ENCODE results near the gene PCDHGA1.
A peak's percentile ranks its signal among the peaks of the same experiment; 100 is the strongest.

Gene PCDHGA1

DNA sequence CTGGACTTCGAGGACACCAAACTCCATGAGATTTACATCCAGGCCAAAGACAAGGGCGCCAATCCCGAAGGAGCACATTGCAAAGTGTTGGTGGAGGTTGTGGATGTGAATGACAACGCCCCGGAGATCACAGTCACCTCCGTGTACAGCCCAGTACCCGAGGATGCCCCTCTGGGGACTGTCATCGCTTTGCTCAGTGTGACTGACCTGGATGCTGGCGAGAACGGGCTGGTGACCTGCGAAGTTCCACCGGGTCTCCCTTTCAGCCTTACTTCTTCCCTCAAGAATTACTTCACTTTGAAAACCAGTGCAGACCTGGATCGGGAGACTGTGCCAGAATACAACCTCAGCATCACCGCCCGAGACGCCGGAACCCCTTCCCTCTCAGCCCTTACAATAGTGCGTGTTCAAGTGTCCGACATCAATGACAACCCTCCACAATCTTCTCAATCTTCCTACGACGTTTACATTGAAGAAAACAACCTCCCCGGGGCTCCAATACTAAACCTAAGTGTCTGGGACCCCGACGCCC, 146.8 kb downstream of the PCDHGA1 start:
- DNase-seq (ENCODE audit: low spot score), result peak; percentile 21
- TF ChIP-seq, protein P1, sequence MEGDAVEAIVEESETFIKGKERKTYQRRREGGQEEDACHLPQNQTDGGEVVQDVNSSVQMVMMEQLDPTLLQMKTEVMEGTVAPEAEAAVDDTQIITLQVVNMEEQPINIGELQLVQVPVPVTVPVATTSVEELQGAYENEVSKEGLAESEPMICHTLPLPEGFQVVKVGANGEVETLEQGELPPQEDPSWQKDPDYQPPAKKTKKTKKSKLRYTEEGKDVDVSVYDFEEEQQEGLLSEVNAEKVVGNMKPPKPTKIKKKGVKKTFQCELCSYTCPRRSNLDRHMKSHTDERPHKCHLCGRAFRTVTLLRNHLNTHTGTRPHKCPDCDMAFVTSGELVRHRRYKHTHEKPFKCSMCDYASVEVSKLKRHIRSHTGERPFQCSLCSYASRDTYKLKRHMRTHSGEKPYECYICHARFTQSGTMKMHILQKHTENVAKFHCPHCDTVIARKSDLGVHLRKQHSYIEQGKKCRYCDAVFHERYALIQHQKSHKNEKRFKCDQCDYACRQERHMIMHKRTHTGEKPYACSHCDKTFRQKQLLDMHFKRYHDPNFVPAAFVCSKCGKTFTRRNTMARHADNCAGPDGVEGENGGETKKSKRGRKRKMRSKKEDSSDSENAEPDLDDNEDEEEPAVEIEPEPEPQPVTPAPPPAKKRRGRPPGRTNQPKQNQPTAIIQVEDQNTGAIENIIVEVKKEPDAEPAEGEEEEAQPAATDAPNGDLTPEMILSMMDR (IDR thresholded peaks at IDR 0.05; ENCODE audit: extremely low read depth, missing control alignments), result no peak

DNA sequence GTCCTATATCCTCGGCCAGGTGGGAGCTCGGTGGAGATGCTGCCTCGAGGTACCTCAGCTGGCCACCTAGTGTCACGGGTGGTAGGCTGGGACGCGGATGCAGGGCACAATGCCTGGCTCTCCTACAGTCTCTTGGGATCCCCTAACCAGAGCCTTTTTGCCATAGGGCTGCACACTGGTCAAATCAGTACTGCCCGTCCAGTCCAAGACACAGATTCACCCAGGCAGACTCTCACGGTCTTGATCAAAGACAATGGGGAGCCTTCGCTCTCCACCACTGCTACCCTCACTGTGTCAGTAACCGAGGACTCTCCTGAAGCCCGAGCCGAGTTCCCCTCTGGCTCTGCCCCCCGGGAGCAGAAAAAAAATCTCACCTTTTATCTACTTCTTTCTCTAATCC, 147.5 kb downstream of the PCDHGA1 start:
- DNase-seq (ENCODE audit: low spot score), result no peak
- TF ChIP-seq, protein P1 (IDR thresholded peaks at IDR 0.05; ENCODE audit: extremely low read depth, missing control alignments), result no peak

DNA sequence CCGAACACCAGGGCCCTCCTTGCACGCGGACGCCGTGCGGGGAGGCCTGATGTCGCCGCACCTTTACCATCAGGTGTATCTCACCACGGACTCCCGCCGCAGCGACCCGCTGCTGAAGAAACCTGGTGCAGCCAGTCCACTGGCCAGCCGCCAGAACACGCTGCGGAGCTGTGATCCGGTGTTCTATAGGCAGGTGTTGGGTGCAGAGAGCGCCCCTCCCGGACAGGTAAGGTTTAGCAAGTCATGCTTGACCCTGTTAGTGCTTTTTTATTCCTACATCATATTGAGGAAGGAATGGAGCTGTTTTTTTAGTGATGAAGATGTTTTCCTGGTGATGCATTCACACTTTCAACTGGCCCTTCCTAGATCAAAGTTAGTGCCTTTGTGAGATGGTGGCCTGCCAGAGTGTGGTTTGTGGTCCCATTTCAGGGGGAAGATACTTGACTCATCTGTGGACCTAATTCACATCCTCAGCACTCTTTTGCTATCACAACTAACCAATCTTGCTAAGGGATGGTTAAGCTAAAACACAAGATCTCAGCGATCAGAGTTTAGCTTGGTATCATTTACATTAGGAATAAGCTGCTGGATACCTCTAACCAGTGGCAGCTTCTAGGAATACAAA, 148.1 kb downstream of the PCDHGA1 start:
- DNase-seq (ENCODE audit: low spot score), result no peak
- TF ChIP-seq, protein P1 (IDR thresholded peaks at IDR 0.05; ENCODE audit: extremely low read depth, missing control alignments), result peak; percentile 0

DNA sequence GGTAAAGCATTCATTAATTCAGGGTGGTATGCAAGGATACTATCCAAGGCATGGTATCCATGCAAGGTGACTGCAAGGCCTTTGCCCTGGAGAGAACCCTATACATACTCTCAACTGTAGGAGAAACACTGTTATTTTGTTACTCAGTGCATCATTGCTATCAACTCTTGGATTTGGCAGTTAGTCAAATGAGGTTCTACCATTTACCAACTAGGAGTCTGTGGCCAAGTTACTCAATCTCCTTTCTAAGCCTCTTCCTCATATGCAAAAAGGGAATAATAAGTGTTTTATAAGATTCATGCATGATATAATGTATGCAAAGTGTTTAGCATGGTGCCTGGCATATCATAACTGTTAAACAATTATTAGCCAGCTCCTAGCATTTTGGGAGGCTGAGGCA, 149.5 kb downstream of the PCDHGA1 start:
- TF ChIP-seq, protein P1 (IDR thresholded peaks at IDR 0.05; ENCODE audit: extremely low read depth, missing control alignments), result no peak
- DNase-seq (ENCODE audit: low spot score), result no peak

DNA sequence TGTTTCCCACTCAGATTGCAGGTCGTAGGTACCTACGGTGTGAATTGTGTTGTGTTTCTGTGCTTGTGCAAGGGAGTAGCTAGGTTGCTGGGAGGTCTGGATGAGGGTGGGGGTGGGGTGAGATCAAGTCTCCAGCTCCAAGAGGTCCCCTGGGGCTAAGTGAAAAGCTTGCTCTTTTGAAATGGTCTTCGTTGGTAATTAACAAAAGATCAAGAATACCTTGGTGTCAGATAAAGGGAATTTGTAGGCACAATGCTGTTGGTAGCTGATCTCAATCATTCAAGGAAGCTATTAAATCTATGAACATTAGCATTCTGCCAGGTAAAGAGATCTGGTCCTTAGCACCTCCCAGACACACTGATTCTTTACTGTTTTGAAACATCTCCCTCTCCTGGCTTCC, 153.6 kb downstream of the PCDHGA1 start:
- peak; percentile 4 for DNase-seq (ENCODE audit: low spot score)
- TF ChIP-seq, protein P1 (IDR thresholded peaks at IDR 0.05; ENCODE audit: extremely low read depth, missing control alignments), result no peak

DNA sequence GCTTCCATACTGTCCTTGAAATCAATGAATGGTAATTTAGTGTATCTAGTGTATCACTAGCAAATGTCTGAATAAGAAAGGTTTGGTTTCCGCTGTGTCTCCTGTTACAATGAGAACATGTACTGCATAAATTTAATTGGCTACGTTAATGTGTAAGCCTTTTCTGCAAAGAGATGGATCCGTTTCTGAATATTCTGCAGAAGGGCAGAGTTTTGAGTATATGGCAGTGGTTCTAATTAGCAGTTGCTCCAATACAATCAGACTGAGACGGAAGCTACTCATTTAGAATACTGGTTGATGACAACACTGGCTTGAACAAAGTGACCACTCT, 154.0 kb downstream of the PCDHGA1 start:
- DNase-seq (ENCODE audit: low spot score), result peak; percentile 48
- TF ChIP-seq, protein P1 (IDR thresholded peaks at IDR 0.05; ENCODE audit: extremely low read depth, missing control alignments), result no peak

DNA sequence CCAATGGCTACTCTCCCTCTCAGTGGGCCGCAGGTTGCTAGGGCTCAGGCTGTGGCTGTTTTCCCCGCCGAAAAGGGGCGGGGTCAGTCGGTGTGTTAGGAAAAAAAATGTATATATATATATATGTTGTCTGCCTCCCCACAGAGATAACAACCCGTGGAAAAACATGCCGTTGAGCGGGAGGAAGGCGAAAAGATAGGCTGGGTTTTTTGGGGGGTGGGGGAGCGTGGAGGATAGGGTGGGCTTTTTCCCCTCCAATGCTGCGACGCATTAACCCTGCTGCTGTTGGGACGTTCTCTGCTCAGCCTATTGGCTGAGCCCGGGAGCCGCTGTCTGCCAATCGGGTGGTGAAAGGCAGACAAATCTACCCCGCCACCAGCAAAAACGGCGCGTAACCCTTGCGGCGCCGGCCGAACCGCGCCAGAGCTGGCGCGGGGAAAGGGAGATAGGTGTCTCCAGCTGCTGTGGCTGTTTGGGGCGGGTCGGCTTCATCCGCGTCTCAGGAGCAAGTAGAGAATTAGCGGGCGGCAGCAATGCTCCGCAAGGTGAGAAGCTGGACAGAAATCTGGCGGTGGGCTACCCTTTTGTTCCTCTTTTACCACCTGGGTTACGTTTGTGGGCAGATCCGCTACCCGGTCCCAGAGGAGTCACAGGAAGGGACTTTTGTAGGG, 154.5 kb downstream of the PCDHGA1 start, which contains the start of gene PCDHGC4:
PCDHGC4 (plus strand) TSS at position 390 of the 671 bp plus-strand sequence; CDS start at position 534, 144 bp downstream.
- peak; percentile 42 for DNase-seq (ENCODE audit: low spot score)

More for the DNA sequence above, 154.5 kb downstream of the PCDHGA1 start, which contains the start of gene PCDHGC4:
- TF ChIP-seq, protein P1 (IDR thresholded peaks at IDR 0.05; ENCODE audit: extremely low read depth, missing control alignments), result no peak

Measured in GM20000 (cell line).